Fibroblast of the aortic adventitia (primary cell): ENCODE data around the gene HMCN2. TPM values are rescaled to one million over a fixed set of nuclear protein-coding genes. Genes with fewer than 3 reads are reported as not detected.

ENCODE experiments used
- DNase-seq: peaks from one replicate; pipeline ENCODE4 v3.0.0-alpha.2; 2010; ENCODE audit warnings: low read depth
- H3K4me3 ChIP-seq: 2 replicates; pipeline ENCODE4 v1.5.1; 2011; ENCODE audit warnings: low read depth, mild to moderate bottlenecking, control low read depth, low read length, moderate library complexity
- CTCF ChIP-seq: IDR thresholded peaks from 2 replicates; pipeline ENCODE4 v1.5.1; 2011; ENCODE audit warnings: mild to moderate bottlenecking, low read length, control low read depth, inconsistent platforms; ENCODE audit not compliant: insufficient read depth
- total RNA-seq: library from RNA; depleted of rRNA; stranded (reverse); fragments of >200 nt; gene quantifications from 2 replicates; pipeline ENCODE4 v1.2.3, GENCODE V29; 2012; ENCODE audit warnings: low replicate concordance

The HMCN2 gene
- total RNA-seq, 1 donor: not detected

GRCh38 chr9:130264414-130265350 lies 878 bp upstream of the HMCN2 start:
- DNase-seq: no peak
- no peak for TF ChIP-seq CTCF
- H3K4me3 ChIP-seq: no peak overlapping the region

GRCh38 chr9:130266236-130267098 lies 907 bp downstream of the HMCN2 start:
- TF ChIP-seq CTCF: no peak
- no peak overlapping the region for H3K4me3 ChIP-seq
- no peak for DNase-seq

GRCh38 chr9:130267930-130268329 lies 2.4 kb downstream of the HMCN2 start:
- no peak overlapping the region for H3K4me3 ChIP-seq
- no peak for DNase-seq
- TF ChIP-seq CTCF: no peak

- DNase-seq: no peak
- no peak overlapping the region for H3K4me3 ChIP-seq
- no peak for TF ChIP-seq CTCF
These were observed 3.1 kb downstream of the HMCN2 start for GRCh38 chr9:130268521-130269211.

GRCh38 chr9:130271473-130271872 lies 5.9 kb downstream of the HMCN2 start:
- DNase-seq: no peak
- no peak overlapping the region for H3K4me3 ChIP-seq
- no peak for TF ChIP-seq CTCF

GRCh38 chr9:130275156-130275555 lies 9.6 kb downstream of the HMCN2 start:
- TF ChIP-seq CTCF: no peak

More at GRCh38 chr9:130275156-130275555, 9.6 kb downstream of the HMCN2 start:
- no peak for DNase-seq
- no peak overlapping the region for H3K4me3 ChIP-seq
